ENCODE results near the gene TEX12.
"Not testable (repeated sequence)": the region's sequence is repeated elsewhere in the genome, so short reads cannot be mapped to it uniquely, and the experiment has no call there.

The TEX12 gene

GRCh38 chr11:112167145-112167544, at the start of gene TEX12:
Gene TEX12, plus strand, starts transcription at chr11:112167372. Its CDS starts 1,897 bp downstream, at chr11:112169269.
- DNase-seq (ENCODE audit: low read depth) = no peak

GRCh38 chr11:112118176-112118575, 49.0 kb upstream of the TEX12 start:
- DNase-seq (ENCODE audit: low read depth) = no peak

GRCh38 chr11:112121981-112122615, 45.1 kb upstream of the TEX12 start:
- no peak for DNase-seq (ENCODE audit: low read depth)

GRCh38 chr11:112123129-112123528, 44.0 kb upstream of the TEX12 start:
- no peak for DNase-seq (ENCODE audit: low read depth)

GRCh38 chr11:112127056-112127455, 40.1 kb upstream of the TEX12 start:
- DNase-seq (ENCODE audit: low read depth) = no peak

- DNase-seq (ENCODE audit: low read depth) = no peak
Measured at GRCh38 chr11:112128483-112129121, 38.6 kb upstream of the TEX12 start.

- no peak for DNase-seq (ENCODE audit: low read depth)
Measured at GRCh38 chr11:112129656-112130055, 37.5 kb upstream of the TEX12 start.

GRCh38 chr11:112132737-112133136, 34.4 kb upstream of the TEX12 start:
- no peak for DNase-seq (ENCODE audit: low read depth)

GRCh38 chr11:112134473-112134872, 32.7 kb upstream of the TEX12 start:
- DNase-seq (ENCODE audit: low read depth) = no peak

- DNase-seq (ENCODE audit: low read depth) = no peak
Measured at GRCh38 chr11:112143597-112143996, 23.6 kb upstream of the TEX12 start.

GRCh38 chr11:112150517-112150916, 16.7 kb upstream of the TEX12 start:
- DNase-seq (ENCODE audit: low read depth) = no peak

GRCh38 chr11:112156153-112156955, 10.8 kb upstream of the TEX12 start:
- no peak for DNase-seq (ENCODE audit: low read depth)

- DNase-seq (ENCODE audit: low read depth) = no peak
Measured at GRCh38 chr11:112156956-112157766, 10.0 kb upstream of the TEX12 start.

- DNase-seq (ENCODE audit: low read depth) = no peak
Measured at GRCh38 chr11:112159098-112160065, 7.8 kb upstream of the TEX12 start.

- DNase-seq (ENCODE audit: low read depth) = no peak
Measured at GRCh38 chr11:112160091-112160848, 6.9 kb upstream of the TEX12 start.

- DNase-seq (ENCODE audit: low read depth) = no peak
Measured at GRCh38 chr11:112161012-112161411, 6.2 kb upstream of the TEX12 start.

GRCh38 chr11:112162200-112162599, 5.0 kb upstream of the TEX12 start:
- DNase-seq (ENCODE audit: low read depth) = not testable (repeated sequence)

GRCh38 chr11:112162761-112163546, 4.2 kb upstream of the TEX12 start:
- no peak for DNase-seq (ENCODE audit: low read depth)

Measured in stimulated activated CD8-positive, alpha-beta memory T cell treated with anti-CD3 and anti-CD28 coated beads, Interleukin-15, amount 100 ng/mL, for 1 hour (primary cell).